Measurements from ENCODE around the gene MRPS6. TPM values are rescaled to one million over a fixed set of nuclear protein-coding genes. Genes with fewer than 3 reads are reported as not detected.

MRPS6 gene
- total RNA-seq, 1 experiment from 2014 or later = 115 TPM

GRCh38 chr21:34073749-34074282 is 438 bp downstream of the MRPS6 start:
- intact Hi-C loops (cut with micrococcal nuclease; ENCODE audit: unreplicated experiment) = no loop called here
- Histone ChIP-seq H3K4me3 (ENCODE audit: low read depth, low read length, poor library complexity, severe bottlenecking) (peak overlapping the region; percentile 56), H3K36me3 (ENCODE audit: insufficient read depth, low read length, poor library complexity, severe bottlenecking) (peaks cover 9% of the 10 kb centered on the region), H3K27ac (ENCODE audit: low read depth, low read length, poor library complexity, severe bottlenecking) (peak overlapping the region; percentile 74), H3K4me1 (ENCODE audit: insufficient read depth, low read length, poor library complexity, severe bottlenecking) (peaks cover 19% of the 10 kb centered on the region), H3K27me3 (replicated peaks; ENCODE audit: insufficient read depth, low read depth, low read length, poor library complexity) (no peaks in the 10 kb centered on the region), H3K9me3 (ENCODE audit: low read depth, low read length, poor library complexity, severe bottlenecking) (no peaks in the 10 kb centered on the region)
- no TSS peak for BruUV-seq (replicated peaks)
- ChIA-PET POLR2A (ENCODE audit: low non-redundant PET) (interaction anchor here (0.6 kb wide), 1 partner anchor 125 kb away, joined by 4 read pairs; no protein-coding TSS in a partner anchor), CTCF (no interaction called here)
- DNase-seq (ENCODE audit: low spot score) = peak; percentile 51
- no peak for TF ChIP-seq EZH2 (IDR thresholded peaks at IDR 0.05; ENCODE audit: borderline replicate concordance, low read depth, low read length, poor library complexity, severe bottlenecking)
- TF ChIP-seq CTCF (conservative IDR thresholded peaks at IDR 0.05; ENCODE audit: low read depth, low read length) = no peak

GRCh38 chr21:34074283-34075090 is 1.1 kb downstream of the MRPS6 start:
- POLR2A ChIA-PET (ENCODE audit: low non-redundant PET) = no interaction called here
- CTCF ChIA-PET = no interaction called here
- Histone ChIP-seq H3K4me3 (ENCODE audit: low read depth, low read length, poor library complexity, severe bottlenecking) (peak overlapping the region; percentile 56), H3K4me1 (ENCODE audit: insufficient read depth, low read length, poor library complexity, severe bottlenecking) (peaks cover 19% of the 10 kb centered on the region), H3K9me3 (ENCODE audit: low read depth, low read length, poor library complexity, severe bottlenecking) (no peaks in the 10 kb centered on the region), H3K36me3 (ENCODE audit: insufficient read depth, low read length, poor library complexity, severe bottlenecking) (peaks cover 9% of the 10 kb centered on the region), H3K27me3 (replicated peaks; ENCODE audit: insufficient read depth, low read depth, low read length, poor library complexity) (no peaks in the 10 kb centered on the region), H3K27ac (ENCODE audit: low read depth, low read length, poor library complexity, severe bottlenecking) (no peak overlapping the region)
- BruUV-seq (replicated peaks) = TSS peak; percentile 44
- no peak for DNase-seq (ENCODE audit: low spot score)
- TF ChIP-seq EZH2 (IDR thresholded peaks at IDR 0.05; ENCODE audit: borderline replicate concordance, low read depth, low read length, poor library complexity, severe bottlenecking) (no peak), CTCF (conservative IDR thresholded peaks at IDR 0.05; ENCODE audit: low read depth, low read length) (no peak)
- intact Hi-C loops (cut with micrococcal nuclease; ENCODE audit: unreplicated experiment) = no loop called here

GRCh38 chr21:34075091-34075425 is 1.7 kb downstream of the MRPS6 start:
- intact Hi-C loops (cut with micrococcal nuclease; ENCODE audit: unreplicated experiment) = no loop called here
- Histone ChIP-seq H3K27me3 (replicated peaks; ENCODE audit: insufficient read depth, low read depth, low read length, poor library complexity) (no peaks in the 10 kb centered on the region), H3K36me3 (ENCODE audit: insufficient read depth, low read length, poor library complexity, severe bottlenecking) (peaks cover 9% of the 10 kb centered on the region), H3K4me1 (ENCODE audit: insufficient read depth, low read length, poor library complexity, severe bottlenecking) (peaks cover 19% of the 10 kb centered on the region), H3K4me3 (ENCODE audit: low read depth, low read length, poor library complexity, severe bottlenecking) (peak overlapping the region; percentile 56), H3K9me3 (ENCODE audit: low read depth, low read length, poor library complexity, severe bottlenecking) (no peaks in the 10 kb centered on the region), H3K27ac (ENCODE audit: low read depth, low read length, poor library complexity, severe bottlenecking) (no peak overlapping the region)
- TF ChIP-seq CTCF (conservative IDR thresholded peaks at IDR 0.05; ENCODE audit: low read depth, low read length) (no peak), EZH2 (IDR thresholded peaks at IDR 0.05; ENCODE audit: borderline replicate concordance, low read depth, low read length, poor library complexity, severe bottlenecking) (no peak)
- ChIA-PET POLR2A (ENCODE audit: low non-redundant PET) (no interaction called here), CTCF (no interaction called here)
- no peak for DNase-seq (ENCODE audit: low spot score)
- no TSS peak for BruUV-seq (replicated peaks)
